Heart right ventricle (tissue), 16 donors: ENCODE results near the gene UBE2E1. TPM values are rescaled to one million over a fixed set of nuclear protein-coding genes. Genes with fewer than 3 reads are reported as not detected.
"Not testable (repeated sequence)": the region's sequence is repeated elsewhere in the genome, so short reads cannot be mapped to it uniquely, and the experiment has no call there.

Experiments
- ATAC-seq, 8 donors: fragments of 200-7000 bp; cut with Tn5 transposase; one replicate each; pipeline ENCODE4 v1.9.1; 2020; ENCODE audit warnings: mild to moderate bottlenecking in 8 of 8, moderate library complexity in 8 of 8, moderate number of reproducible peaks in 1 of 8
- DNase-seq, 2 donors: peaks; one replicate each; pipeline ENCODE4 v3.0.0-alpha.2; 2020
- H3K27ac ChIP-seq, 10 donors: fragments of 200-600 bp; sonication (generic) in 2 of 10; one replicate each; pipeline versions ENCODE4 v1.5.0 to v1.8.0; 2020 to 2022; ENCODE audit warnings: mild to moderate bottlenecking in 3 of 10
- H3K27me3 ChIP-seq, 7 donors: fragments of 200-600 bp; one replicate each; pipeline ENCODE4 v1.8.0; 2021 to 2022; ENCODE audit warnings: mild to moderate bottlenecking in 2 of 7
- H3K36me3 ChIP-seq, 9 donors: fragments of 200-600 bp; sonication (generic) in 1 of 9; one replicate each; pipeline versions ENCODE4 v1.5.0 to v1.8.0; 2020 to 2022; ENCODE audit warnings: mild to moderate bottlenecking in 2 of 9
- H3K4me1 ChIP-seq, 9 donors: fragments of 200-600 bp; sonication (generic) in 1 of 9; one replicate each; pipeline versions ENCODE4 v1.5.0 to v1.8.0; 2020 to 2022; ENCODE audit warnings: mild to moderate bottlenecking in 4 of 9
- H3K4me3 ChIP-seq, 10 donors: fragments of 200-600 bp; sonication (generic) in 2 of 10; one replicate each; pipeline versions ENCODE4 v1.5.0 to v1.8.0; 2020 to 2022; ENCODE audit warnings: mild to moderate bottlenecking in 7 of 10, moderate library complexity in 2 of 10
- H3K9me3 ChIP-seq, 11 donors: fragments of 200-600 bp in 10 of 11; sonication (generic) in 2 of 11; one replicate each; pipeline versions ENCODE4 v1.5.0 to v1.8.0; 2013 to 2022; ENCODE audit warnings: mild to moderate bottlenecking in 2 of 11, control low read depth in 1 of 11, moderate library complexity in 1 of 11
- WGBS, 2 donors: extraction: QIAGEN DNeasy Blood & Tissue Kit; methylation state at CpG; one replicate each; pipeline ENCODE4 v1.1.7; 2013; ENCODE audit warnings: inconsistent platforms in 1 of 2; 5-methylcytosine and 5-hydroxymethylcytosine counted together
- intact Hi-C, 10 donors: fragments of 100-400 bp; cut with DNase I; formaldehyde crosslinking; loops; one replicate each; pipeline versions ENCODE4 v1.11.1 to v1.14.2; 2022
- polyA plus RNA-seq, 2 donors: library from polyadenylated mRNA; stranded (reverse); fragments of 200-250 nt; gene quantifications; one replicate each; pipeline ENCODE4 v1.2.3, GENCODE V29; 2013
- total RNA-seq, 10 donors: library from RNA; stranded (reverse); fragmentation: NEBNext Ultra II Directional in 3 of 10; extraction: Animal tissue kit (Norgen Biotek cat#: 25700) in 3 of 10; gene quantifications; one replicate each; pipeline versions ENCODE4 v1.2.1 to v1.2.4, GENCODE V29; 2021 to 2023
- TF ChIP-seq, protein P1 (sequence below), 9 donors: fragments of 200-600 bp; sonication (generic) in 2 of 9; IDR thresholded peaks; one replicate each; pipeline versions ENCODE4 v1.5.0 to v1.8.0; 2021 to 2022; ENCODE audit warnings: antibody characterized with exemption in 9 of 9, mild to moderate bottlenecking in 5 of 9, moderate library complexity in 1 of 9
- donor health status: Arrhythmogenic right ventricular cardiomyopathy.
- donor health status: ischemic (EF 13 %, LVEDD 7.1; RV severe dilation, severe dysfunction).
- donor health status: healthy with polysubstance abuse.
- donor health status: DM: no; HTN: yes; CAD: no.
- donor health status: DM: no; HTN: no; CAD: no.
- donor health status: ischemic (EF 25% LVEDD 6.9; RV normal size, moderate dysfunction).
- donor health status: ischemic (EF 25% LVEDD 5.7; RV mildly dilated, moderate dysfunction).
- donor health status: healthy.
- donor health status: DM: yes; HTN: yes; CAD: no.
- donor health status: Ischemic cardiomyopathy.
- donor health status: ischemic (EF 35%, LVEDD 5.7; RV mildly dilated, moderate dysfunction).
- donor health status: nonischemic (EF 11% LVEDD 7.7; RV severe dilation, severe dysfunction).
- donor health status: DM: yes; HTN: yes; CAD: no.
- donor health status: PGD.
- donor health status: ischemic (EF 29% LVEDD 5.4; RV normal size, mild dysfunction).
- donor health status: nonischemic (EF 23%, LVEDD 6.1; RV moderate dilation, normal function).

The UBE2E1 gene
- total and polyA plus RNA-seq, 12 donors = 45.2 to 88.8 (median 64.5) TPM

DNA sequence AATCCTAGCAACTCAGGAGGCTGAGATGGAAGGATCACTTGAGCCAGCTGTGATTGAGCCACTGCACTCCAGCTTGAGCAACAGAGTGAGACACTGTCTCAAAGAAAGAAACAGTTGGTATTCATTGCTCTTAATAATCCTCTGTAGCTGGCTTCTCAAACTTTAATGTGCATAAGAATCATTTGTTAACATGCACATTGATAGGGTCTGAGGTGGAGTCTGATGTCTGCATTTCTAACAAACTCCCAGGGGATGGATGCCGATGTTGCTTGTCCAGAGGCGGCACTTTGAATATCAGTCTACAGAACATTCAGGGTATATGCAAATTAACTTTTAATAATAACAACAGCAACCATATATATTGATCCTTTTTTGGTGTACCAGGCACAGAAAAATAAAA, 71.2 kb downstream of the UBE2E1 start:
- H3K4me1 ChIP-seq = peaks cover 8 to 68% (median 45%) of the 10 kb centered on the region in 9 donors
- peaks cover 0 to 5% (median 0%) of the 10 kb centered on the region in 9 donors for H3K36me3 ChIP-seq
- no peaks in the 10 kb centered on the region for H3K27me3 ChIP-seq
- intact Hi-C loops = no loop called here
- H3K27ac ChIP-seq = no peak overlapping the region
- TF ChIP-seq, protein P1, sequence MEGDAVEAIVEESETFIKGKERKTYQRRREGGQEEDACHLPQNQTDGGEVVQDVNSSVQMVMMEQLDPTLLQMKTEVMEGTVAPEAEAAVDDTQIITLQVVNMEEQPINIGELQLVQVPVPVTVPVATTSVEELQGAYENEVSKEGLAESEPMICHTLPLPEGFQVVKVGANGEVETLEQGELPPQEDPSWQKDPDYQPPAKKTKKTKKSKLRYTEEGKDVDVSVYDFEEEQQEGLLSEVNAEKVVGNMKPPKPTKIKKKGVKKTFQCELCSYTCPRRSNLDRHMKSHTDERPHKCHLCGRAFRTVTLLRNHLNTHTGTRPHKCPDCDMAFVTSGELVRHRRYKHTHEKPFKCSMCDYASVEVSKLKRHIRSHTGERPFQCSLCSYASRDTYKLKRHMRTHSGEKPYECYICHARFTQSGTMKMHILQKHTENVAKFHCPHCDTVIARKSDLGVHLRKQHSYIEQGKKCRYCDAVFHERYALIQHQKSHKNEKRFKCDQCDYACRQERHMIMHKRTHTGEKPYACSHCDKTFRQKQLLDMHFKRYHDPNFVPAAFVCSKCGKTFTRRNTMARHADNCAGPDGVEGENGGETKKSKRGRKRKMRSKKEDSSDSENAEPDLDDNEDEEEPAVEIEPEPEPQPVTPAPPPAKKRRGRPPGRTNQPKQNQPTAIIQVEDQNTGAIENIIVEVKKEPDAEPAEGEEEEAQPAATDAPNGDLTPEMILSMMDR (IDR thresholded peaks at IDR 0.05) = no peak
- H3K9me3 ChIP-seq = no peaks in the 10 kb centered on the region
- ATAC-seq (no peak), DNase-seq (no peak)
- 65 to 71% methylated on average over 2 of the region's 2 CpGs for whole genome bisulfite sequencing, 2 donors
- no peak overlapping the region for H3K4me3 ChIP-seq

DNA sequence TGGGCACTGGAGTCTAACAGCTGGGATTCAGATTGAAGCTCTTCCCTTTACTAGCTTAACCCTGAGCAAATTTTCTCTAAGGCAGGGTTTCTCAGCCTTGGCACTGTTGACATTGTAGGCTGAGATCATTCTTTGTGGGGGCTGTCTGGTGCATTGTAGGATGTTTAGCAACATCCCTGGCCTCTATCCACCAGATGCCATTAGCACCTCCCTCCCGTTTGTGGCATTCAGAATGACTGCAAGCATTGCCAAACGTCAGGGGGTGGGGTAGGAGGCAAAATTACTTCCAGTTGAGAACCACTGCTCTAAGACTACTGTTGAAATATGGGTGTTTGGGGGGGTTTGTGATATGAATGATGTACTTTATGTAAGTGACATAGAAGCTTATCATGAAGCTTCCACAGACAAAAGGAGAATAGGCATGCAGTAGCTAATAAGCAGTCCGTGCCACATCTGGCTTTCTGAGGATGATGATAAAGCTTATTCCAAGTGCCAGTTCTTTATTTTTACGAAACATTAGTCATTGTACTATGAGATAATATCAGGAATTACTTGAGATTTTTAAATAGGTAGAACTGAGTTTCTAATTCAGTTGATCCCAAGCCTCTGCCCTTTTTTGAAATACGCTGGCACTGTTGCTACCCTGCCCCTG, 71.7 kb downstream of the UBE2E1 start:
- H3K9me3 ChIP-seq = no peaks in the 10 kb centered on the region
- DNase-seq = peak in 1 of 2 donors; percentile 32
- H3K27ac ChIP-seq = no peak overlapping the region
- H3K4me1 ChIP-seq = peaks cover 8 to 68% (median 45%) of the 10 kb centered on the region in 9 donors
- peak; percentile 14 to 85 (median 49) for ATAC-seq
- H3K4me3 ChIP-seq = no peak overlapping the region
- peaks cover 0 to 10% (median 0%) of the 10 kb centered on the region in 9 donors for H3K36me3 ChIP-seq
- WGBS, 2 donors = 31 to 44% methylated on average over 5 of the region's 5 CpGs
- TF ChIP-seq, protein P1 (IDR thresholded peaks at IDR 0.05) = no peak
- no peaks in the 10 kb centered on the region for H3K27me3 ChIP-seq
- intact Hi-C loops = no loop called here

DNA sequence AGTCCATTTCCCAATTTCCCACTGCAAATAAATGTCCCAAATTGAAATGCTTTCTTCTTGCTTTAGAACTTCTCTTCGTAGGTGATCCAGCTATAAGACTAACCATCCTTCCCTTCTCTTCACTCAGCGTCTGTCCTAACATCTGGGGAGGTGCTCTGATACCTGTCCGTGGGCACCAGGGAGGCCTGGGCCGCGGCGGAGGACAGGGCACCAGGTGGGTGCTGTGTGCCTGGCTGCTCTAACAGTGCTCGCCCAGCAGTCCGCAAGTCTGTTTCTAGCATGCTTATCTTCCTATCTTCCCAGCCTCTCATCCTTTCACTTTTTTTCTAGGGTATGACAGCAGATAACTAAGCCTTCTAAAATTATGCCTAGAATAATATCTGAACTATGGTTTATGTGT, 73.7 kb downstream of the UBE2E1 start:
- H3K4me1 ChIP-seq = peaks cover 2 to 57% (median 35%) of the 10 kb centered on the region in 9 donors
- intact Hi-C loops = no loop called here
- WGBS, 2 donors = 92 to 96% methylated on average over 8 of the region's 8 CpGs
- peaks cover 0 to 15% (median 0%) of the 10 kb centered on the region in 9 donors for H3K36me3 ChIP-seq
- DNase-seq (no peak), ATAC-seq (no peak)
- no peaks in the 10 kb centered on the region for H3K9me3 ChIP-seq
- H3K27ac ChIP-seq = no peak overlapping the region
- TF ChIP-seq, protein P1 (IDR thresholded peaks at IDR 0.05) = no peak
- H3K4me3 ChIP-seq = no peak overlapping the region
- H3K27me3 ChIP-seq = no peaks in the 10 kb centered on the region

DNA sequence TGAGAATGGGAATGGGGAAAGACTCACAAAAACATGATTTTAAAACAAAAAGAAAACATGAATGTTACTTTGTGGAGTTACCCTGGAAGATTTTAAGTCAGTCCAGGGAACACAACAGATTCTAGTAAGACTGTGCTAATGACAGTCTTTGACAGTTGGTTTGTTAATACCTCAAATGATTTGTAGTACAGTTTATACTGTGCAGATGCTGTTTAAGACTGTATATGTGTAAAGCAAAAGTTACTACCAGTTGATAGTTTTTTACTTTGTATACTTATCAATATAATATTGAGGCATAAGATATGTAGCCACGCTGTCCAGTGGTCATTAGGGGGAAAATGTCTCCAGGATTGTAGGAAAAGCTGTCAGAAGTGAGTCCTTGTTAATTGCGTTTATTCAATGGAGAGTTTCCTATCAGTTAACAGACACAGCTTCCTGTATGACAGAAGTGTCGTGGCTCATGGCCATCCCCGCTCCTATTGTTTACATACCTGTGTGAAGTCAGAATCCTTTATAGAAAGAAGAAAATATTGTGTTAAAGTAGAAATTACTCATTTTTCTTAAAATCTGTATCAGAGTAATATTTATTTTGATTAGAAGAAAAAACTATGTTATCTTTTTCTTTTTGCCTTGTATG, 75.1 kb downstream of the UBE2E1 start:
- intact Hi-C loops = loop anchor here in 2 of 10 donors (10.0 kb wide), 2 partner anchors 104 to 354 kb away; no protein-coding TSS in a partner anchor

DNA sequence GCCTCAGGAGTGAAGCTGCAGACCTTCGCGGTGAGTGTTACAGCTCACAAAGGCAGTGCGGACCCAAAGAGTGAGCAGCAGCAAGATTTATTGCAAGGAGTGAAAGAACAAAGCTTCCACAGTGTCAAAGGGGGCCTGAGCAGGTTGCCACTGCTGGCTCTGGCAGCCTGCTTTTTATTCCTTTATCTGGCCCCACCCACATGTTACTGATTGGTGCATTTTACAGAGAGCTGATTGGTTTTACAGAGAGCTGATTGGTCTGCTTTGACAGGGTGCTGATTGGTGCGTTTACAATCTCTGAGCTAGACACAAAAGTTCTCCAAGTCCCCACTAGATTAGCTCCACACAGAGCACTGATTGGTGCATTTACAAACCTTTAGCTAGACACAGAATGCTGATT, 76.2 kb downstream of the UBE2E1 start:
- H3K27me3 ChIP-seq, H3K4me3 ChIP-seq, H3K9me3 ChIP-seq, ATAC-seq, H3K27ac ChIP-seq, DNase-seq: not testable (repeated sequence)
- Histone ChIP-seq H3K4me1 (peaks cover 0 to 32% (median 16%) of the 10 kb centered on the region in 9 donors), H3K36me3 (peaks cover 0 to 15% (median 0%) of the 10 kb centered on the region in 9 donors)
- intact Hi-C loops = loop anchor here in 2 of 10 donors (10.0 kb wide), 2 partner anchors 103 to 353 kb away; no protein-coding TSS in a partner anchor
- 89 to 99% methylated on average over 4 of the region's 4 CpGs for WGBS, 2 donors

More for the DNA sequence above, 75.1 kb downstream of the UBE2E1 start:
- Histone ChIP-seq H3K27me3 (no peaks in the 10 kb centered on the region), H3K9me3 (no peaks in the 10 kb centered on the region), H3K4me3 (no peak overlapping the region), H3K4me1 (peaks cover 0 to 44% (median 28%) of the 10 kb centered on the region in 9 donors), H3K36me3 (peaks cover 0 to 15% (median 0%) of the 10 kb centered on the region in 9 donors), H3K27ac (no peak overlapping the region)
- ATAC-seq (peak in 1 of 8 donors; percentile 32), DNase-seq (no peak)
- WGBS, 2 donors = 30 to 33% methylated on average over 4 of the region's 4 CpGs
- TF ChIP-seq, protein P1 (IDR thresholded peaks at IDR 0.05) = no peak
